ENCODE results near the gene PDE5A. TPM values are rescaled to one million over a fixed set of nuclear protein-coding genes. Genes with fewer than 3 reads are reported as not detected.

Gene PDE5A
- total RNA-seq, 6 experiments from 2014 or later = 0.56 to 2.4 (median 0.91) TPM

DNA sequence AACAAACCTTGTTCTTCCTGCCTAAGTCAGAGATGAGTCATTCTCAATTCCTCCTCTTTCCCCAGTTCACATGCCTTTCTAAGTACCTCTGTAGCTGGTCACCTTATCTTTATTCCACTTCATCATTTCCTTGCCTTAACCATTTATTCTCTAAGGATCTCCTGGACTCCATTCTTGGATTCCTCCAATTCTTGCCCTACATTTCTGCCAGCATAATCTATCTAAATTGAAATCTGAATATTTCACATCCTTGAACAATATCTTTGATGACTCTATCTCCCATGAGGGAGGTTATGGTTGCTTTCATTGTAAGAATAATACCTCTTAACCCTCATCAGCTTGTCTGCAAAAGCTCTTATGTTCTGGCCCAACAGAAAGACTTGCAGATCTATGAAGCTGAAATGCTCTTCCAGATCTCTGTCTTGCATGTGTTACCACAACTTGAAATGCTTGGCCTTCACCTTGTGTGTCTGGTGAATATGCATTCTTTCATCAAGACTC is 28.6 kb upstream of the PDE5A start:
- intact Hi-C loops (cut with DNase I) = no loop called here
- H3K27me3 ChIP-seq = no peaks in the 10 kb centered on the region
- no peaks in the 10 kb centered on the region for H3K9me3 ChIP-seq
- H3K27ac ChIP-seq = no peak overlapping the region
- DNase-seq = no peak
- TF ChIP-seq, protein P1, sequence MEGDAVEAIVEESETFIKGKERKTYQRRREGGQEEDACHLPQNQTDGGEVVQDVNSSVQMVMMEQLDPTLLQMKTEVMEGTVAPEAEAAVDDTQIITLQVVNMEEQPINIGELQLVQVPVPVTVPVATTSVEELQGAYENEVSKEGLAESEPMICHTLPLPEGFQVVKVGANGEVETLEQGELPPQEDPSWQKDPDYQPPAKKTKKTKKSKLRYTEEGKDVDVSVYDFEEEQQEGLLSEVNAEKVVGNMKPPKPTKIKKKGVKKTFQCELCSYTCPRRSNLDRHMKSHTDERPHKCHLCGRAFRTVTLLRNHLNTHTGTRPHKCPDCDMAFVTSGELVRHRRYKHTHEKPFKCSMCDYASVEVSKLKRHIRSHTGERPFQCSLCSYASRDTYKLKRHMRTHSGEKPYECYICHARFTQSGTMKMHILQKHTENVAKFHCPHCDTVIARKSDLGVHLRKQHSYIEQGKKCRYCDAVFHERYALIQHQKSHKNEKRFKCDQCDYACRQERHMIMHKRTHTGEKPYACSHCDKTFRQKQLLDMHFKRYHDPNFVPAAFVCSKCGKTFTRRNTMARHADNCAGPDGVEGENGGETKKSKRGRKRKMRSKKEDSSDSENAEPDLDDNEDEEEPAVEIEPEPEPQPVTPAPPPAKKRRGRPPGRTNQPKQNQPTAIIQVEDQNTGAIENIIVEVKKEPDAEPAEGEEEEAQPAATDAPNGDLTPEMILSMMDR (IDR thresholded peaks at IDR 0.05) = no peak
- TF ChIP-seq POLR2A (IDR thresholded peaks at IDR 0.05) = no peak
- H3K4me1 ChIP-seq = no peaks in the 10 kb centered on the region
- H3K4me3 ChIP-seq = no peak overlapping the region
- no peaks in the 10 kb centered on the region for H3K36me3 ChIP-seq
- peak in 1 of 4 donors; percentile 23 for ATAC-seq

DNA sequence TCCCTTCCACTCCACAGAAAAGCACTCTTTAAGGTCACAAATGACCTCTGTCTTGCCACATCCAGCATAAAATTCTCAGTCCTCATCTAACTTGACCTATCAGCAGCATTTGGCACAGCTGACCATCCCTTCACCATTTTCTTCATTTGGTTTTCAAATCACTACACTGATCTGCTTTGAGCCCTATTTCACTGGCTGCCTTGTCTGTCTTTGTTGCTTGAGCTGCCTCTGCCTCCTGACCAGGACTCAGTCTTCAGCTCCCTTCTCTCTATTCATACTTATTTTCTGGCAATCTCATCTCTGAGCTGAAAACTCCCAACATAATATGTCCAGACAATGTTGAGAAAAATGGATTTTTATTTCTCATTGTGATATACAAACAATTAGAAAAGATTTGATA is 27.7 kb upstream of the PDE5A start:
- TF ChIP-seq, protein P1 (IDR thresholded peaks at IDR 0.05) = no peak
- TF ChIP-seq POLR2A (IDR thresholded peaks at IDR 0.05) = no peak
- Histone ChIP-seq H3K36me3 (no peaks in the 10 kb centered on the region), H3K27me3 (no peaks in the 10 kb centered on the region), H3K4me1 (no peaks in the 10 kb centered on the region), H3K27ac (no peak overlapping the region), H3K4me3 (no peak overlapping the region), H3K9me3 (no peaks in the 10 kb centered on the region)
- ATAC-seq (no peak), DNase-seq (no peak)
- intact Hi-C loops (cut with DNase I) = no loop called here

DNA sequence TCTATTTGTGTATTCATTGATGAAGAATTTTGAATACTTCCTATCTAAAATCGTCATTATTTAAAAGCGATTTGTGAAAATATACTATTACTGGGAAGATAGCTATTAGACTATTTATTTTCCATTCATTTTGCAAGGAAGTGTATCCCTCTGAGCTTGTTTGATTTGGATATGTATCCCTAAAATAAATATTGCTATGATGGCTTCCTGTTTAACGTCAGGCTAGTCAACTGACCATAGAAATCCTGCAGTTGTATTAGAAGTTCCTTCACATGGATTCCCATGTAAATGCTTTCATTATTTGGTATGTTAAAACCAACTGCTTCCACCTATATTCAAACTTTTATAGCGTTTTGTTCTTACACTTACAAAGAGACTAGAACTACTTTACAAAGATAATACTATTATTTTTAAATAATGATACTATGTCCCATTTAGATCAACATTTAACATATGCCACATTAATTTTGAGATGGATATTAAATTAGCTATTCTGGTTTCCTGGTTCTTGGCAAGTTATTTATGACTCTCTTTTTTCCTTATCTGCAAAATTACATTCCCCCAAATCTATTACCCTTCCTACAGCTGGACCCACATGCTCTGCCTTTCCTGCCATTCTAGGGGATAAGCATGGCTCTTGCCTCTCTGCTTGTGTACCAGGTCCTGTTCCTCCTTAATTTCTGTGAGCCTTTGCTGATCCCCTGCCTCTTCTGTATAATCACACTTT is 26.7 kb upstream of the PDE5A start:
- ATAC-seq (no peak), DNase-seq (no peak)
- H3K36me3 ChIP-seq = no peaks in the 10 kb centered on the region
- 52% methylated on average over 4 of the region's 4 CpGs for WGBS (ENCODE audit: insufficient coverage, low coverage, low lambda C conversion rate, missing lambda C conversion rate)
- no peak overlapping the region for H3K4me3 ChIP-seq
- H3K27me3 ChIP-seq = no peaks in the 10 kb centered on the region
- TF ChIP-seq POLR2A (IDR thresholded peaks at IDR 0.05) = no peak
- TF ChIP-seq, protein P1 (IDR thresholded peaks at IDR 0.05) = no peak
- H3K27ac ChIP-seq = no peak overlapping the region
- no peaks in the 10 kb centered on the region for H3K4me1 ChIP-seq
- H3K9me3 ChIP-seq = no peaks in the 10 kb centered on the region
- intact Hi-C loops (cut with DNase I) = no loop called here

DNA sequence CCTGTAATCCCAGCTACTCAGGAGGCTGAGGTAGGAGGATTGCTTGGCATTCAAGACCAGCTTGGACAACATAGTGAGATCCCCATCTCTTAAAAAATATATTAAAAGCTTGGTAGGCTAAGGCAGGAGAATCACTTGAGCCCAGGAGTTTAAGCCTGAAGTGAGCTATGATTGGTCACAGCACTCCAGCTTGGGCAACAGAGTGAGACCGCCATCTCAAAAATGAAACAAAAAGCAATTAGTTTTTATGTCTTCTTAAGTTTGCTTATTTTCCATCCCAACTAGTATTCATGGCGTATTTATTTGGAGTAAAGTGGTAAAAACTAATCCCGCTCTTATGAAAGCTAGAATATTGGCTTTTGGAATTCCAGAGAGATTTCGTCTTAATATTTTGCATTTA is 25.4 kb upstream of the PDE5A start:
- Histone ChIP-seq H3K4me1 (peaks cover 0 to under 1% (median 0%) of the 10 kb centered on the region in 4 donors), H3K36me3 (no peaks in the 10 kb centered on the region), H3K27me3 (no peaks in the 10 kb centered on the region), H3K4me3 (no peak overlapping the region), H3K27ac (no peak overlapping the region), H3K9me3 (no peaks in the 10 kb centered on the region)
- WGBS (ENCODE audit: insufficient coverage, low coverage, low lambda C conversion rate, missing lambda C conversion rate) = 87% methylated on average over 4 of the region's 4 CpGs
- ATAC-seq = no peak
- intact Hi-C loops (cut with DNase I) = no loop called here
- no peak for DNase-seq
- TF ChIP-seq, protein P1 (IDR thresholded peaks at IDR 0.05) = no peak
- no peak for TF ChIP-seq POLR2A (IDR thresholded peaks at IDR 0.05)
